Stomach (tissue), 4 donors: Measurements from ENCODE around the gene PKHD1.

ENCODE experiments used
- EP300 ChIP-seq: sonication (generic); formaldehyde crosslinking; IDR thresholded peaks from one replicate; pipeline ENCODE4 v1.6.1; 2017; ENCODE audit warnings: antibody characterized with exemption
- POLR2A ChIP-seq, 4 donors: fragments of 450-650 bp; IDR thresholded peaks; one replicate each; pipeline ENCODE4 v1.6.1; 2016; ENCODE audit warnings: antibody characterized with exemption in 4 of 4, control low read depth in 2 of 4, mild to moderate bottlenecking in 1 of 4, moderate library complexity in 1 of 4
- TF ChIP-seq, protein P1 (sequence below), 7 experiments: fragments of 450-650 bp in 4 of 7; fragments of 200-600 bp in 3 of 7; sonication (generic) in 3 of 7; IDR thresholded peaks; one replicate each; pipeline ENCODE4 v1.5.1; 2016 to 2019; ENCODE audit warnings: antibody characterized with exemption in 7 of 7, control low read depth in 2 of 7, mild to moderate bottlenecking in 1 of 7

DNA sequence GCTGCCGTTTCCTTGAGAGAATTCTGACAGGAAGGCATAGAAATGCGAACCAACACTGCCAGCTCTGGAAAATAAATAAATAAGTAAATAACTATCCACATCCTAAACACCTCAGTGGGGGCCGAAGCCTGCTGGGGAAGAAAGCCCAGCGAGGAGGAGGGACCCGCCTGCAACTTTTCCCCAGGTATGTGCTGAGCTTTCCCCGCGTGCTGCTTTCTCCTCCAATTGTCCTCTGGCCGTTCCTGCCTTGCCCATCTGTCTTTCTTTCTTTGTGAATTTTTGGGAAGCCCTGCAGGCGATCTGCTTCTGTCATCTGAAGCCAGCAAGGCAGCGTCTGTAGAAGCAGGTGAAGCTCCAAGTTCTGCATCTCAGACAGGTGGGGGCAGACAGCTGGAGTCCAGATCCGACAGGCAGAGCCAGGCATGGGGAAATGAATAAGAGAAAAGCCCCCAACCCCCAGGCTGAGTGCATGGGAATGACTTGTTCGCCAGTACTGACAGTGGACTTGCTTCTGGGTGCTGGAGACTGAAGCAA is 49.6 kb upstream of the PKHD1 start:
- TF ChIP-seq, protein P1, sequence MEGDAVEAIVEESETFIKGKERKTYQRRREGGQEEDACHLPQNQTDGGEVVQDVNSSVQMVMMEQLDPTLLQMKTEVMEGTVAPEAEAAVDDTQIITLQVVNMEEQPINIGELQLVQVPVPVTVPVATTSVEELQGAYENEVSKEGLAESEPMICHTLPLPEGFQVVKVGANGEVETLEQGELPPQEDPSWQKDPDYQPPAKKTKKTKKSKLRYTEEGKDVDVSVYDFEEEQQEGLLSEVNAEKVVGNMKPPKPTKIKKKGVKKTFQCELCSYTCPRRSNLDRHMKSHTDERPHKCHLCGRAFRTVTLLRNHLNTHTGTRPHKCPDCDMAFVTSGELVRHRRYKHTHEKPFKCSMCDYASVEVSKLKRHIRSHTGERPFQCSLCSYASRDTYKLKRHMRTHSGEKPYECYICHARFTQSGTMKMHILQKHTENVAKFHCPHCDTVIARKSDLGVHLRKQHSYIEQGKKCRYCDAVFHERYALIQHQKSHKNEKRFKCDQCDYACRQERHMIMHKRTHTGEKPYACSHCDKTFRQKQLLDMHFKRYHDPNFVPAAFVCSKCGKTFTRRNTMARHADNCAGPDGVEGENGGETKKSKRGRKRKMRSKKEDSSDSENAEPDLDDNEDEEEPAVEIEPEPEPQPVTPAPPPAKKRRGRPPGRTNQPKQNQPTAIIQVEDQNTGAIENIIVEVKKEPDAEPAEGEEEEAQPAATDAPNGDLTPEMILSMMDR (IDR thresholded peaks at IDR 0.05), result no peak
- TF ChIP-seq POLR2A (IDR thresholded peaks at IDR 0.05), result no peak
- TF ChIP-seq EP300, result no peak
